Measurements from ENCODE around the gene C1orf50.
"Not testable (repeated sequence)": the region's sequence is repeated elsewhere in the genome, so short reads cannot be mapped to it uniquely, and the experiment has no call there.

C1orf50 gene

GRCh38 chr1:42807056-42807668 is 40.1 kb downstream of the C1orf50 start:
- DNase-seq, result no peak

- not testable (repeated sequence) for DNase-seq
Measured at GRCh38 chr1:42814815-42815214, 47.8 kb downstream of the C1orf50 start.

DNA sequence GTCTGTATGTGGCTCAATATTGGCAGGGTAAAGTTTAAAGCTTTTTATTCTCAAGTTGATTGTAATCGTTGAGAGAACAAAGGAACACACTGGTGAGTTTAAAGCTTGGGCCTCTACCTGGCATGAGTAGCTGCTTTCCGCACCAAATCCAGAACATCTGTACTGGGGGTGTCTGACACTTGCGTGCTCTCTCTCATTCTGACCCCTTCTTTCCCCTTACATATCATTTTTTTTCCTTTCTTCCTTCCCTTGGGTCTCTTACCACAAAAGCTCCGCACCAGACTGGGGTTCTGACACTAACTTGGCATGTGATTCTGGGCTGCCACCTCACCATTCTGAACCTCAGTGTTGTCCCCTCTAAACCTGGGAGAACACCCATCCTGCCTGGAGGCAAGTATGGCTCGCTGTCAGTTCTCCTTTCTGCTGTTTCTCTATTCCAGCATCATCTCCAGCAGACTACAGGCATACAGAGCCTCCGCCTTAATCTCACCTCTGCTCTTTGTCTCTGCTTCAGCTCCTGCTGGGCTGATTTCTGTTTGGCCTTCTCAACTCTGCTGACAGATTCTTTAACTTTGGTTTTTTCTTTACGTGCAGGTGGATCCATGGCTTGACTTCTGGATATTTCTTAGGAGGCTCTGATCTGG is 49.0 kb downstream of the C1orf50 start:
- DNase-seq, result no peak

- peak; percentile 85 for DNase-seq
Measured at GRCh38 chr1:42816585-42817439, 49.8 kb downstream of the C1orf50 start, which contains the start of the genes ERMAP and SVBP. Gene ERMAP (plus strand): TSS chr1:42817122. CDS start chr1:42830449, 13,327 bp downstream. Gene SVBP (minus strand): TSS chr1:42817397. CDS start chr1:42816544, 853 bp downstream.

DNA sequence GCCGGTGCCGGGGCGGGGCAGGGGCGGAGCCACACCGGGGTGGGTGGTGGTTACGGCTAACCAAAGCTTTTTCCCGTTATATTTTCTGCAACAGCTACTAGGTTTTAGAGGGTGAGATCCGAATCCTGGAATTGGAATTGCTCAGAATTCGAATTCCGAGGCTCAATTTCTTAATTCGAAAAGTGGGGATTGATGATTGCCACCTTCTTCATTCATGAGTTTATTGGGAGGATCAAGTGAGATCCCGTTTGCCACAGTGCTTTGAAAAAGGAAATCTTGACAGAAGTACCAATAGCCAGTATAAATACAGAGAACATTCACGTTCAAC is 50.4 kb downstream of the C1orf50 start:
- DNase-seq, result no peak

GRCh38 chr1:42817976-42818375 is 50.9 kb downstream of the C1orf50 start:
- no peak for DNase-seq

- no peak for DNase-seq
Measured at GRCh38 chr1:42820813-42821212, 53.8 kb downstream of the C1orf50 start.

GRCh38 chr1:42821690-42822089 is 54.6 kb downstream of the C1orf50 start:
- DNase-seq, result no peak

- DNase-seq, result no peak
Measured at GRCh38 chr1:42822800-42823392, 55.8 kb downstream of the C1orf50 start.

DNA sequence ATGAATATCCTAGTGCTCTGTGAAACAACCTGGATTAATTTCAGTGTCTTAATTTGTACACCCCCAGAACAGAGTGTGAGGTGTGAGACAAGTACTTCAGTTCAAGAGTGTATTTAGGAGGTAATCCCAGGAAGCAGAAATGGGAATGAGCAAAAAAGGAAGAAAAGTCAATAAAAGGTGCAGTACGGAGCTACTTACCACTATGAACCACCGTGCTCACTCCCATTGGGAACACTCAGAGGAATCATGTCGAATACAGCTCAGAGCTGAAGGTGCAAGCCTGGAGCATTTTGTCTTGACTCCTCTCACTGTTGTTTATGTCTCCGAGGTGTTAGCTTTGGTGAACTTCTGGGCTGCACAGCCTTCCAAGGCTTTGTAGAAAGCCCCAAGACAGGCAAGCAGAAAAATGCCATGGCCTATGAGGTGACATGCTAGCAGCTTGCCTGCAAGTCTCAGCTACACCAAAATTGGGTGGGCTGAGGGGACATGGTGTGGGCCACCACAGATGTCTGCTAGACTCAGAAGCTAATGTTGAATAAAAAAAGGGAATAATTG is 57.5 kb downstream of the C1orf50 start:
- DNase-seq, result no peak

GRCh38 chr1:42825036-42825851 is 58.2 kb downstream of the C1orf50 start:
- DNase-seq, result no peak
